Smooth muscle cell of bladder (primary cell): ENCODE results near the gene ZKSCAN1. TPM values are rescaled to one million over a fixed set of nuclear protein-coding genes. Genes with fewer than 3 reads are reported as not detected.

Source experiments
- total RNA-seq: library from RNA; depleted of rRNA; stranded (reverse); fragments of >200 nt; gene quantifications from 2 replicates; pipeline ENCODE4 v1.2.3, GENCODE V29; 2014

The ZKSCAN1 gene
- total RNA-seq = 32.1 and 42.8 TPM in 2 replicates

GRCh38 chr7:100015232-100016214 lies at the start of gene ZKSCAN1:
Gene ZKSCAN1 (plus strand): TSS chr7:100015596. CDS start chr7:100023507, 7,911 bp downstream.

GRCh38 chr7:99975782-99976521 lies 39.4 kb upstream of the ZKSCAN1 start, which contains the start of gene AZGP1:
Gene AZGP1 (minus strand): TSS chr7:99976031. CDS start chr7:99976020, 11 bp downstream.

GRCh38 chr7:100049441-100050291 lies 34.3 kb downstream of the ZKSCAN1 start, which contains the start of gene ZSCAN21:
Gene ZSCAN21 (plus strand): TSS chr7:100049774. CDS start chr7:100057007, 7,233 bp downstream.

GRCh38 chr7:100081535-100082102 lies 66.2 kb downstream of the ZKSCAN1 start, which contains the start of gene ZNF3:
Gene ZNF3 (minus strand): TSS chr7:100081723. CDS start chr7:100077357, 4,366 bp downstream.

GRCh38 chr7:100088621-100089457 lies 73.4 kb downstream of the ZKSCAN1 start, which contains the start of gene COPS6:
Gene COPS6 (plus strand): TSS chr7:100088969. CDS start chr7:100088991, 22 bp downstream.

Other genes starting within 250 kb of the ZKSCAN1 start
- not detected in 2 replicates for gene CYP3A4, start 231.4 kb upstream of the ZKSCAN1 start, total RNA-seq
- gene CYP3A43, start 187.6 kb upstream of the ZKSCAN1 start, total RNA-seq = not detected in 2 replicates
- 0.18 and 0.43 TPM in 2 replicates for gene OR2AE1, start 138.6 kb upstream of the ZKSCAN1 start, total RNA-seq
- 24.5 and 34.3 TPM in 2 replicates for gene TRIM4, start 96.1 kb upstream of the ZKSCAN1 start, total RNA-seq
- gene GJC3, start 86.0 kb upstream of the ZKSCAN1 start, total RNA-seq = under 0.01 and 0.09 TPM in 2 replicates
- 0.09 TPM in 1 of 2 replicates, not detected in the other for gene AZGP1, start 39.6 kb upstream of the ZKSCAN1 start, total RNA-seq
- 6.5 and 12.2 TPM in 2 replicates for gene ZSCAN21, start 34.2 kb downstream of the ZKSCAN1 start, total RNA-seq
- 24.7 and 28.8 TPM in 2 replicates for gene ZNF3, start 66.1 kb downstream of the ZKSCAN1 start, total RNA-seq
- gene COPS6, start 73.4 kb downstream of the ZKSCAN1 start, total RNA-seq = 133 and 170 TPM in 2 replicates
- gene MCM7, start 85.8 kb downstream of the ZKSCAN1 start, total RNA-seq = 18.2 and 18.8 TPM in 2 replicates
- gene AP4M1, start 86.0 kb downstream of the ZKSCAN1 start, total RNA-seq = 22.0 and 29.0 TPM in 2 replicates
- gene TAF6, start 103.8 kb downstream of the ZKSCAN1 start, total RNA-seq = 21.8 and 27.4 TPM in 2 replicates
- 35.8 and 61.8 TPM in 2 replicates for gene CNPY4, start 104.0 kb downstream of the ZKSCAN1 start, total RNA-seq
- gene MBLAC1, start 111.4 kb downstream of the ZKSCAN1 start, total RNA-seq = 2.4 and 2.5 TPM in 2 replicates
- gene LAMTOR4, start 133.3 kb downstream of the ZKSCAN1 start, total RNA-seq = 90.4 and 133 TPM in 2 replicates
- 5.8 and 10.4 TPM in 2 replicates for gene TRAPPC14, start 143.1 kb downstream of the ZKSCAN1 start, total RNA-seq
- 1.8 and 2.4 TPM in 2 replicates for gene GAL3ST4, start 153.0 kb downstream of the ZKSCAN1 start, total RNA-seq
- 0.85 and 1.1 TPM in 2 replicates for gene GPC2, start 161.8 kb downstream of the ZKSCAN1 start, total RNA-seq
- gene STAG3, start 162.3 kb downstream of the ZKSCAN1 start, total RNA-seq = 0.28 TPM in 2 replicates
- gene PVRIG, start 204.4 kb downstream of the ZKSCAN1 start, total RNA-seq = not detected in 2 replicates